K562 (cell line): ENCODE measurements around the gene TGM3. TPM values are rescaled to one million over a fixed set of nuclear protein-coding genes. Genes with fewer than 3 reads are reported as not detected.

ENCODE experiments used
- ATAC-seq: fragments of 200-7000 bp; cut with Tn5 transposase; 3 replicates; pipeline ENCODE4 v1.9.1; 2020; ENCODE audit warnings: moderate library complexity
- BruUV-seq: library from RNA; stranded (reverse); fragments of 400-500 nt; replicated peaks from 2 replicates; lab custom pipeline; 2021; lab: Mats Ljungman, UMichigan
- CTCF ChIA-PET: fragments of 300-600 bp; formaldehyde crosslinking; extraction: SDS; loops from one replicate; lab custom pipeline; 2021; ENCODE audit warnings: low intra/inter-chr PET ratio; lab: Yijun Ruan, JAX
- POLR2A ChIA-PET: fragments of 300-600, 350-650 bp; sonication (Branson Sonifier 250); formaldehyde crosslinking; extraction: SDS; loops from one replicate; lab custom pipeline; 2021; ENCODE audit warnings: antibody characterized with exemption, inconsistent platforms; lab: Yijun Ruan, JAX
- DNase-seq, 4 experiments: peaks; one replicate each; pipeline versions ENCODE4 v3.0.0 to v3.0.0-alpha.2; 2011 to 2018; ENCODE audit warnings: low spot score in 3 of 4, mixed read lengths in 3 of 4; ENCODE audit errors: extremely low read depth in 1 of 4
- FAIRE-seq: peaks from 2 replicates; lab custom pipeline; 2011; peaks lifted over from hg19 to GRCh38; lab: Jason Lieb, UNC
- H2AFZ ChIP-seq: 2 replicates; pipeline ENCODE4 v1.6.0; 2011; ENCODE audit warnings: low read depth, low read length, control low read depth, inconsistent platforms
- H3K27ac ChIP-seq: fragments of 200-600 bp; 3 replicates; pipeline ENCODE4 v1.8.0; 2011; ENCODE audit warnings: low read depth, mild to moderate bottlenecking, control low read depth, inconsistent platforms, low read length, moderate library complexity, mixed read lengths; ENCODE audit errors: extremely low read depth
- H3K27me3 ChIP-seq, 2 experiments: fragments of 300-600 bp in 1 of 2; 2 replicates in 1 of 2; 3 replicates in 1 of 2; pipeline versions ENCODE4 v1.6.0 to v1.8.0; 2011; ENCODE audit warnings: inconsistent platforms in 2 of 2, low read length in 2 of 2, mild to moderate bottlenecking in 1 of 2, mixed read lengths in 1 of 2, moderate library complexity in 1 of 2; ENCODE audit not compliant: control insufficient read depth in 2 of 2, insufficient read depth in 2 of 2
- H3K36me3 ChIP-seq: fragments of 300-600 bp; 3 replicates; pipeline ENCODE4 v1.8.0; 2011; ENCODE audit warnings: mild to moderate bottlenecking, low read length, inconsistent platforms; ENCODE audit not compliant: control insufficient read depth, insufficient read depth
- H3K4me1 ChIP-seq, 2 experiments: fragments of 200-600 bp in 1 of 2; replicated peaks in 1 of 2; 2 replicates in 1 of 2; 3 replicates in 1 of 2; pipeline versions ENCODE4 v1.5.1 to v1.8.0; 2011; ENCODE audit warnings: inconsistent platforms in 2 of 2, low read length in 2 of 2, mild to moderate bottlenecking in 1 of 2, mixed read lengths in 1 of 2, moderate library complexity in 1 of 2; ENCODE audit not compliant: control insufficient read depth in 2 of 2, insufficient read depth in 2 of 2
- H3K4me2 ChIP-seq: 2 replicates; pipeline ENCODE4 v1.6.1; 2011; ENCODE audit warnings: low read length, control low read depth, inconsistent platforms, mixed read lengths; ENCODE audit not compliant: insufficient read depth
- H3K4me3 ChIP-seq: fragments of 200-600 bp; sonication (generic), shearing (Covaris generic); 2 replicates; pipeline ENCODE4 v1.5.1; 2016; ENCODE audit warnings: control low read depth, inconsistent platforms
- H3K79me2 ChIP-seq: fragments of 200-600 bp; 3 replicates; pipeline ENCODE4 v1.8.0; 2011; ENCODE audit warnings: low read length, inconsistent platforms; ENCODE audit not compliant: control insufficient read depth, insufficient read depth
- H3K9ac ChIP-seq, 2 experiments: 2 replicates each; pipeline versions ENCODE4 v1.6.0 to v1.6.1; 2011; ENCODE audit warnings: low read depth in 2 of 2, low read length in 2 of 2, control low read depth in 1 of 2, inconsistent platforms in 1 of 2, mild to moderate bottlenecking in 1 of 2, mixed read lengths in 1 of 2; ENCODE audit not compliant: insufficient read depth in 1 of 2
- H3K9me1 ChIP-seq: one replicate; pipeline ENCODE4 v1.6.0; 2011; ENCODE audit warnings: inconsistent platforms, mild to moderate bottlenecking, low read length, moderate library complexity; ENCODE audit not compliant: control insufficient read depth, insufficient read depth
- H3K9me3 ChIP-seq: replicated peaks from 2 replicates; pipeline ENCODE4 v1.5.1; 2011; ENCODE audit warnings: low read depth, low read length, inconsistent platforms; ENCODE audit not compliant: control insufficient read depth, insufficient read depth
- H4K20me1 ChIP-seq: replicated peaks from 2 replicates; pipeline ENCODE4 v1.6.1; 2011; ENCODE audit warnings: low read length, inconsistent platforms, mixed read lengths; ENCODE audit not compliant: control insufficient read depth, insufficient read depth
- FOS ChIP-seq: IDR thresholded peaks from 3 replicates; pipeline ENCODE4 v1.6.1; 2011; ENCODE audit not compliant: insufficient read length; ENCODE audit errors: extremely low read depth
- HDAC1 ChIP-seq, 2 experiments: fragments of 450-650 bp; IDR thresholded peaks; 2 replicates each; pipeline ENCODE4 v1.6.1; 2016 to 2017; ENCODE audit warnings: inconsistent platforms in 1 of 2, mild to moderate bottlenecking in 1 of 2, moderate library complexity in 1 of 2
- HNRNPH1 ChIP-seq: fragments of 200-400 bp; formaldehyde crosslinking; optimal IDR thresholded peaks from 2 replicates; pipeline ENCODE3; 2017; ENCODE audit warnings: low read depth, mild to moderate bottlenecking, low read length, moderate library complexity
- MEF2A ChIP-seq: IDR thresholded peaks from 2 replicates; pipeline ENCODE4 v1.6.1; 2011; ENCODE audit warnings: low read depth, mild to moderate bottlenecking, low read length, moderate library complexity; ENCODE audit not compliant: control insufficient read depth
- NBN ChIP-seq: fragments of 450-650 bp; IDR thresholded peaks from 2 replicates; pipeline ENCODE4 v1.6.1; 2016; ENCODE audit warnings: low read depth, mild to moderate bottlenecking
- NFATC3 ChIP-seq: fragments of 450-650 bp; IDR thresholded peaks from 2 replicates; pipeline ENCODE4 v1.6.1; 2017; ENCODE audit warnings: mild to moderate bottlenecking
- WHSC1 ChIP-seq: IDR thresholded peaks from one replicate; pipeline ENCODE4 v1.6.1; 2012; ENCODE audit warnings: low read length, control low read depth, inconsistent platforms
- WGBS: fragments of 100-300 bp; shearing (Covaris generic); methylation state at CpG from one replicate; pipeline ENCODE4 v1.1.6; 2016; ENCODE audit warnings: low coverage, mixed read lengths; ENCODE audit not compliant: insufficient coverage; ENCODE audit errors: missing lambda C conversion rate; 5-methylcytosine and 5-hydroxymethylcytosine counted together
- in situ Hi-C: fragments of 300-500 bp; cut with MboI; formaldehyde crosslinking; loops from 4 replicates; pipeline ENCODE4 v1.15.0; 2018; ENCODE audit warnings: inconsistent platforms, mixed read lengths
- intact Hi-C: fragments of 100-400 bp; cut with micrococcal nuclease; formaldehyde crosslinking; loops from 2 replicates; pipeline ENCODE4 v1.14.2; 2022
- polyA plus RNA-seq, 8 experiments: library from polyadenylated mRNA; depleted of rRNA in 4 of 8; stranded (reverse) in 5 of 8; unstranded in 3 of 8; fragments of >200 nt; fragmentation: Nextera tagmentation in 2 of 8; fragmentation: Illumina TruSeq in 1 of 8; extraction: Ambion mirVana in 2 of 8; extraction: Trizol in 1 of 8; gene quantifications; 2 replicates each; pipeline versions ENCODE4 v1.2.1 to v1.2.3, GENCODE V29; 2011 to 2014; ENCODE audit warnings: inconsistent platforms in 1 of 8, missing spikeins in 1 of 8
- total RNA-seq, 7 experiments: library from RNA; depleted of rRNA in 6 of 7; stranded (reverse); fragments of >200 nt in 6 of 7; fragmentation: Illumina TruSeq in 2 of 7; extraction: Trizol in 2 of 7; gene quantifications; 2 replicates each; pipeline versions ENCODE4 v1.2.1 to v1.2.3, GENCODE V29; 2011 to 2021; ENCODE audit warnings: low replicate concordance in 1 of 7

Gene TGM3
- total and polyA plus RNA-seq, 9 of the 15 experiments (the other 6 are each of a cell fraction or from before 2014, with no cell fraction given) = not detected

GRCh38 chr20:2387580-2387979, 91.8 kb downstream of the TGM3 start:
- Histone ChIP-seq H3K27ac (no peak overlapping the region), H3K36me3 (no peaks in the 10 kb centered on the region), H3K9ac (no peak overlapping the region), H3K9me3 (no peaks in the 10 kb centered on the region), H3K4me2 (no peak overlapping the region), H4K20me1 (no peaks in the 10 kb centered on the region), H3K9me1 (no peaks in the 10 kb centered on the region), H3K4me1 (no peaks in the 10 kb centered on the region), H3K79me2 (no peaks in the 10 kb centered on the region), H3K27me3 (peaks cover 2 to 26% of the 10 kb centered on the region in 2 experiments; a peak in 3 of 5 replicates)
- ChIA-PET POLR2A (interaction anchor here (0.6 to 1.5 kb wide), 3 partner anchors 59 to 264 kb away, joined by 3 to 6 read pairs (median 3); partner anchors contain the start of genes NOP56 and SNRPB), CTCF (interaction anchor here (1.3 kb wide), 1 partner anchor 67 kb away, joined by 6 read pairs; no protein-coding TSS in a partner anchor)
- FAIRE-seq (no peak), DNase-seq (no peak), ATAC-seq (no peak)
- no TSS peak for BruUV-seq
- intact Hi-C loops (loop anchor here (2.0 kb wide), 1 partner anchor 65 kb away; no protein-coding TSS in a partner anchor), in situ Hi-C loops (no loop called here)
- WGBS = 8% methylated on average over 4 of the region's 4 CpGs
- TF ChIP-seq NBN (no peak), FOS (no peak), HNRNPH1 (no peak), HDAC1 (IDR thresholded peaks at IDR 0.05) (no peak), NFATC3 (no peak), MEF2A (no peak), WHSC1 (no peak)
- TF ChIP-seq, all 486 proteins: peak for 0
- Histone ChIP-seq H3K4me3 (no peak overlapping the region), H2AFZ (no peak overlapping the region)

Other genes with a start within 250 kb of the TGM3 start
- gene STK35, start 194.2 kb upstream of the TGM3 start, total RNA-seq (2014; rRNA removed) = 5.4 and 5.8 TPM in 2 replicates
- 5.5 and 6.3 TPM in 2 replicates for gene STK35, start 194.2 kb upstream of the TGM3 start, total RNA-seq (2014; rRNA removed; fragmentation: Illumina TruSeq; extraction: Trizol)
- gene STK35, start 194.2 kb upstream of the TGM3 start, total RNA-seq (2015; rRNA removed; fragmentation: Illumina TruSeq; extraction: Trizol) = 6.8 and 7.6 TPM in 2 replicates
- 10.5 and 11.0 TPM in 2 replicates for gene STK35, start 194.2 kb upstream of the TGM3 start, total RNA-seq (2021)
- 5.2 and 10.7 TPM in 2 replicates for gene STK35, start 194.2 kb upstream of the TGM3 start, polyA plus RNA-seq (2011; rRNA removed)
- gene STK35, start 194.2 kb upstream of the TGM3 start, polyA plus RNA-seq (2014; fragmentation: Illumina TruSeq; extraction: Trizol) = 7.0 and 7.4 TPM in 2 replicates
- gene STK35, start 194.2 kb upstream of the TGM3 start, polyA plus RNA-seq (2014; fragmentation: Nextera tagmentation; extraction: Ambion mirVana) = 1 to 10 TPM; 1.0 to 2.2 TPM
- gene STK35, start 194.2 kb upstream of the TGM3 start, polyA plus RNA-seq (2014; rRNA removed) = 6.8 and 7.4 TPM in 2 replicates
- gene TGM6, start 84.9 kb downstream of the TGM3 start, total RNA-seq (2014; rRNA removed) = not detected in 2 replicates
- gene TGM6, start 84.9 kb downstream of the TGM3 start, total RNA-seq (2014; rRNA removed; fragmentation: Illumina TruSeq; extraction: Trizol) = not detected in 2 replicates
- not detected in 2 replicates for gene TGM6, start 84.9 kb downstream of the TGM3 start, total RNA-seq (2015; rRNA removed; fragmentation: Illumina TruSeq; extraction: Trizol)
- gene TGM6, start 84.9 kb downstream of the TGM3 start, total RNA-seq (2021) = not detected in 2 replicates
- gene TGM6, start 84.9 kb downstream of the TGM3 start, polyA plus RNA-seq (2011; rRNA removed) = not detected in 2 replicates
- not detected in 2 replicates for gene TGM6, start 84.9 kb downstream of the TGM3 start, polyA plus RNA-seq (2014; fragmentation: Illumina TruSeq; extraction: Trizol)
- not detected for gene TGM6, start 84.9 kb downstream of the TGM3 start, polyA plus RNA-seq (2014; fragmentation: Nextera tagmentation; extraction: Ambion mirVana)
- gene TGM6, start 84.9 kb downstream of the TGM3 start, polyA plus RNA-seq (2014; rRNA removed) = not detected in 2 replicates
- gene SNRPB, start 174.8 kb downstream of the TGM3 start, total RNA-seq (2014; rRNA removed) = 491 and 504 TPM in 2 replicates
- 181 and 186 TPM in 2 replicates for gene SNRPB, start 174.8 kb downstream of the TGM3 start, total RNA-seq (2014; rRNA removed; fragmentation: Illumina TruSeq; extraction: Trizol)
- gene SNRPB, start 174.8 kb downstream of the TGM3 start, total RNA-seq (2015; rRNA removed; fragmentation: Illumina TruSeq; extraction: Trizol) = 277 and 293 TPM in 2 replicates
- 428 and 431 TPM in 2 replicates for gene SNRPB, start 174.8 kb downstream of the TGM3 start, total RNA-seq (2021)
- gene SNRPB, start 174.8 kb downstream of the TGM3 start, polyA plus RNA-seq (2011; rRNA removed) = 266 and 369 TPM in 2 replicates
- 186 and 337 TPM in 2 replicates for gene SNRPB, start 174.8 kb downstream of the TGM3 start, polyA plus RNA-seq (2014; fragmentation: Illumina TruSeq; extraction: Trizol)
- 10 to 100 TPM; 13.1 to 65.7 TPM for gene SNRPB, start 174.8 kb downstream of the TGM3 start, polyA plus RNA-seq (2014; fragmentation: Nextera tagmentation; extraction: Ambion mirVana)
- 488 and 615 TPM in 2 replicates for gene SNRPB, start 174.8 kb downstream of the TGM3 start, polyA plus RNA-seq (2014; rRNA removed)
- 5.4 and 6.7 TPM in 2 replicates for gene ZNF343, start 212.9 kb downstream of the TGM3 start, total RNA-seq (2014; rRNA removed)
- 8.8 and 9.8 TPM in 2 replicates for gene ZNF343, start 212.9 kb downstream of the TGM3 start, total RNA-seq (2014; rRNA removed; fragmentation: Illumina TruSeq; extraction: Trizol)
- gene ZNF343, start 212.9 kb downstream of the TGM3 start, total RNA-seq (2015; rRNA removed; fragmentation: Illumina TruSeq; extraction: Trizol) = 8.7 and 9.3 TPM in 2 replicates
- gene ZNF343, start 212.9 kb downstream of the TGM3 start, total RNA-seq (2021) = 6.1 and 6.3 TPM in 2 replicates
- 8.0 and 12.0 TPM in 2 replicates for gene ZNF343, start 212.9 kb downstream of the TGM3 start, polyA plus RNA-seq (2011; rRNA removed)
- 7.8 and 8.2 TPM in 2 replicates for gene ZNF343, start 212.9 kb downstream of the TGM3 start, polyA plus RNA-seq (2014; fragmentation: Illumina TruSeq; extraction: Trizol)
- 1 to 10 TPM; 1.4 to 4.0 TPM for gene ZNF343, start 212.9 kb downstream of the TGM3 start, polyA plus RNA-seq (2014; fragmentation: Nextera tagmentation; extraction: Ambion mirVana)
- 4.7 and 6.4 TPM in 2 replicates for gene ZNF343, start 212.9 kb downstream of the TGM3 start, polyA plus RNA-seq (2014; rRNA removed)
- not detected in 2 replicates for gene TMC2, start 240.6 kb downstream of the TGM3 start, total RNA-seq (2014; rRNA removed)
- not detected in 2 replicates for gene TMC2, start 240.6 kb downstream of the TGM3 start, total RNA-seq (2014; rRNA removed; fragmentation: Illumina TruSeq; extraction: Trizol)
- gene TMC2, start 240.6 kb downstream of the TGM3 start, total RNA-seq (2015; rRNA removed; fragmentation: Illumina TruSeq; extraction: Trizol) = not detected in 2 replicates
- not detected in 2 replicates for gene TMC2, start 240.6 kb downstream of the TGM3 start, total RNA-seq (2021)
- not detected in 2 replicates for gene TMC2, start 240.6 kb downstream of the TGM3 start, polyA plus RNA-seq (2011; rRNA removed)
- gene TMC2, start 240.6 kb downstream of the TGM3 start, polyA plus RNA-seq (2014; fragmentation: Illumina TruSeq; extraction: Trizol) = not detected in 2 replicates
- not detected for gene TMC2, start 240.6 kb downstream of the TGM3 start, polyA plus RNA-seq (2014; fragmentation: Nextera tagmentation; extraction: Ambion mirVana)
- not detected in 2 replicates for gene TMC2, start 240.6 kb downstream of the TGM3 start, polyA plus RNA-seq (2014; rRNA removed)